NB4 (cell line): ENCODE results near the gene TGDS.
"Not testable (repeated sequence)": the region's sequence is repeated elsewhere in the genome, so short reads cannot be mapped to it uniquely, and the experiment has no call there.

Experiments used
- MAX ChIP-seq: IDR thresholded peaks from 2 replicates; pipeline ENCODE4 v1.6.1; 2011; ENCODE audit warnings: low read depth, low read length
- MYC ChIP-seq: IDR thresholded peaks from 2 replicates; pipeline ENCODE4 v1.6.1; 2011; ENCODE audit warnings: low read depth, low read length
- TF ChIP-seq, protein P1 (sequence below): IDR thresholded peaks from one replicate; pipeline ENCODE4 v1.5.1; 2012; ENCODE audit warnings: low read depth, low read length

DNA sequence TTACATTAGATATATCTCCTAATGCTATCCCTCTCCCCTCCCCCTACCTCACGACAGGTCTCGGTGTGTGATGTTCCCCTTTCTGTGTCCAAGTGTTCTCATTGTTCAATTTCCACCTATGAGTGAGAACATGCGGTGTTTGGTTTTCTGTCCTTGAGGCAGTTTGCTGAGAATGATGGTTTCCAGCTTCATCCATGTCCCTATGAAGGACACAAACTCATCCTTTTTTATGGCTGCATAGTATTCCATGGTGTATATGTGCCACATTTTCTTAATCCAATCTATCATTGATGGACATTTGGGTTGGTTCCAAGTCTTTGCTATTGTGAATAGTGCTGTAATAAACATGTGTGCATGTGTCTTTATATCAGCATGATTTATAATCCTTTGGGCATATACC is 41.7 kb upstream of the TGDS start:
- TF ChIP-seq MYC, MAX: not testable (repeated sequence)
- TF ChIP-seq, protein P1, sequence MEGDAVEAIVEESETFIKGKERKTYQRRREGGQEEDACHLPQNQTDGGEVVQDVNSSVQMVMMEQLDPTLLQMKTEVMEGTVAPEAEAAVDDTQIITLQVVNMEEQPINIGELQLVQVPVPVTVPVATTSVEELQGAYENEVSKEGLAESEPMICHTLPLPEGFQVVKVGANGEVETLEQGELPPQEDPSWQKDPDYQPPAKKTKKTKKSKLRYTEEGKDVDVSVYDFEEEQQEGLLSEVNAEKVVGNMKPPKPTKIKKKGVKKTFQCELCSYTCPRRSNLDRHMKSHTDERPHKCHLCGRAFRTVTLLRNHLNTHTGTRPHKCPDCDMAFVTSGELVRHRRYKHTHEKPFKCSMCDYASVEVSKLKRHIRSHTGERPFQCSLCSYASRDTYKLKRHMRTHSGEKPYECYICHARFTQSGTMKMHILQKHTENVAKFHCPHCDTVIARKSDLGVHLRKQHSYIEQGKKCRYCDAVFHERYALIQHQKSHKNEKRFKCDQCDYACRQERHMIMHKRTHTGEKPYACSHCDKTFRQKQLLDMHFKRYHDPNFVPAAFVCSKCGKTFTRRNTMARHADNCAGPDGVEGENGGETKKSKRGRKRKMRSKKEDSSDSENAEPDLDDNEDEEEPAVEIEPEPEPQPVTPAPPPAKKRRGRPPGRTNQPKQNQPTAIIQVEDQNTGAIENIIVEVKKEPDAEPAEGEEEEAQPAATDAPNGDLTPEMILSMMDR = not testable (repeated sequence)
